Cardiac septum (tissue), 1 donor: ENCODE measurements around the gene CATSPERZ. TPM values are rescaled to one million over a fixed set of nuclear protein-coding genes. Genes with fewer than 3 reads are reported as not detected.

ENCODE experiments used
- DNase-seq: peaks from one replicate; pipeline ENCODE4 v3.0.0-alpha.2; 2020; ENCODE audit warnings: low spot score
- intact Hi-C: fragments of 100-400 bp; cut with DNase I; formaldehyde crosslinking; loops from one replicate; pipeline ENCODE4 v1.14.0; 2022
- microRNA-seq: library from miRNA; unstranded; fragments of <30 nt; microRNA quantifications from one replicate; pipeline ENCODE4 v1.2.0, GENCODE V29; 2020
- total RNA-seq: library from RNA; stranded (reverse); fragmentation: NEBNext Ultra II Directional; extraction: Animal tissue kit (Norgen Biotek cat#: 25700); gene quantifications from one replicate; pipeline ENCODE4 v1.2.1, GENCODE V29; 2021
- donor health status: DM: no; HTN: no; CAD: no.

CATSPERZ gene
- total RNA-seq, 1 donor from 2014 or later, result not detected

GRCh38 chr11:64349025-64349387, 48.8 kb downstream of the CATSPERZ start:
- intact Hi-C loops, result no loop called here

GRCh38 chr11:64349404-64349803, 49.2 kb downstream of the CATSPERZ start:
- DNase-seq, result no peak
- intact Hi-C loops, result no loop called here

More at GRCh38 chr11:64349025-64349387, 48.8 kb downstream of the CATSPERZ start:
- no peak for DNase-seq

- intact Hi-C loops, result no loop called here
- no peak for DNase-seq
Observed at GRCh38 chr11:64351136-64351631, 51.0 kb downstream of the CATSPERZ start.

GRCh38 chr11:64352099-64352994, 52.2 kb downstream of the CATSPERZ start:
- DNase-seq, result no peak
- intact Hi-C loops, result no loop called here

GRCh38 chr11:64352995-64353714, 53.0 kb downstream of the CATSPERZ start:
- intact Hi-C loops, result no loop called here
- no peak for DNase-seq

- intact Hi-C loops, result no loop called here
- DNase-seq, result no peak
Observed at GRCh38 chr11:64353715-64354506, 53.8 kb downstream of the CATSPERZ start.

Small RNA genes within 50 kb of the gene (microRNA-seq; reads per million reads assigned to microRNA genes)
- gene MIR7155, result not detected

Other genes with a start within 250 kb of the CATSPERZ start
- gene MACROD1, start 134.2 kb upstream of the CATSPERZ start, total RNA-seq, result 86.2 TPM
- gene STIP1, start 114.2 kb upstream of the CATSPERZ start, total RNA-seq, result 86.0 TPM
- gene FERMT3, start 93.6 kb upstream of the CATSPERZ start, total RNA-seq, result 7.8 TPM
- 49.7 TPM for gene TRPT1, start 74.2 kb upstream of the CATSPERZ start, total RNA-seq
- 75.0 TPM for gene NUDT22, start 74.1 kb upstream of the CATSPERZ start, total RNA-seq
- gene DNAJC4, start 69.8 kb upstream of the CATSPERZ start, total RNA-seq, result 51.9 TPM
- gene VEGFB, start 65.8 kb upstream of the CATSPERZ start, total RNA-seq, result 261 TPM
- gene FKBP2, start 59.3 kb upstream of the CATSPERZ start, total RNA-seq, result 57.8 TPM
- gene PPP1R14B, start 53.4 kb upstream of the CATSPERZ start, total RNA-seq, result 113 TPM
- 9.6 TPM for gene PLCB3, start 48.8 kb upstream of the CATSPERZ start, total RNA-seq
- 45.9 TPM for gene BAD, start 15.7 kb upstream of the CATSPERZ start, total RNA-seq
- 37.7 TPM for gene GPR137, start 14.5 kb upstream of the CATSPERZ start, total RNA-seq
- gene KCNK4, start 9.1 kb upstream of the CATSPERZ start, total RNA-seq, result not detected
- gene ESRRA, start 5.2 kb downstream of the CATSPERZ start, total RNA-seq, result 116 TPM
- 75.1 TPM for gene TRMT112, start 17.2 kb downstream of the CATSPERZ start, total RNA-seq
- gene PRDX5, start 17.8 kb downstream of the CATSPERZ start, total RNA-seq, result 208 TPM
- 6.3 TPM for gene CCDC88B, start 39.8 kb downstream of the CATSPERZ start, total RNA-seq
- 15.4 TPM for gene RPS6KA4, start 58.8 kb downstream of the CATSPERZ start, total RNA-seq